ENCODE measurements around the gene MICAL3.

Gene MICAL3

DNA sequence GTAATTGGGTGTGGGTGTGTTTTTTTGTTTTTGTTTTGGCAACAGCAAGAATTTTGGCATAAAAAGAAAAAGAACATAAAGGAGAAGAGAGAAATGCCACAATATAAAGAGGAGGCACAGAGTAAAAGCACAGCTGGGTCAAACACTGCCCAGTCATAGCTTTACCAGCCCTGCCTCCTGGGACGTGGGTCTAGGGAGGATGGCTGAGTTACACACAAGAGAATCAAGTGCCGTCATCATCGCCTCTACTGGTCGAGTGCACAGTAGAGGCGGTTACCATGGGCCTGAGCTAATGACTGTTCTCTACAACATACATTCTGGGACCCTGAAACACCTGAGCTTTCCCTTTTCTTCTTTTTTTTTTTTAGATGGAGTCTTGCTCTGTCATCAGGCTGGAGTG lies 162.5 kb downstream of the MICAL3 start:
- DNase-seq = no peak

GRCh38 chr22:17860220-17860965 lies 164.0 kb downstream of the MICAL3 start:
- no peak for DNase-seq

DNA sequence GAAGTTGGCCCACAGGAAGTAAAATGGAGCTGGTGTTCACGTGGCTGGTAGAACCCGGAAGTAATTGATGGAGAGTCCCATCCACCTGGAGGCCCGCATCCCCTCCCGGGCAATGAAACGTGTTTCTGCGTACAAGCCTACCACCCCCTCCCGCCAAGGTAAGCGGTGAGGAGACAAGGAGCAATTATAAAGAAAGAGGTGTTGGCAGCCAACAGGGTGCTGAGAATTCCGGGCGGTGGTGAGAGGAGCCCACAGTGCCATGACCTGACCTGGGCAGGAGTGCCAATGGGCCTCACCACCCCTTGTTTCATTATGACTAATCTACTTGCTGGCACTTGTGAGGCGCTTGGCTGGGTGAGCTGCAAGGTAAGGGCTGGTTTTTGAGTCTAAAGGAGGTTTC lies 166.3 kb downstream of the MICAL3 start:
- no peak for DNase-seq

GRCh38 chr22:17855572-17856290 lies 168.6 kb downstream of the MICAL3 start:
- DNase-seq = no peak

DNA sequence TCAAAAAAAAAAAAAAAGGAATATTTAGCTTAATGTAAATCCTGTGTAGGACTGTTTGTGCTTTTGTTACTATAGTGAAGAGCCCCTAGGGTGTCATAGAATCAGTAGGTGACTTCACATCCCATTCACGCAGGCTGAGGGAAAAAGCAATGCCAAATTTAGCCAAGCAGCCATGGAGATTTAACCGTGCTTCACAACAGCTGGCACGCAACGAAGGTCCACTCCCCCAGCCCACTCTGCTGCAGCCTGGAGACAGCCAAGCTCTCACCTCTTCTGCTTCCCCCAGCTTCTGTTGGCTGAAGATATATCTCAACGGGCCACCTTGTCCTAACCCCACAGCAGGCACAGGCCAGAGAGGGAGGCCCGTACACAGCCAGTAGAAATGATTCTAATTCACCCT lies 171.3 kb downstream of the MICAL3 start:
- peak; percentile 16 for DNase-seq

GRCh38 chr22:17851759-17852158 lies 172.6 kb downstream of the MICAL3 start:
- no peak for DNase-seq

DNA sequence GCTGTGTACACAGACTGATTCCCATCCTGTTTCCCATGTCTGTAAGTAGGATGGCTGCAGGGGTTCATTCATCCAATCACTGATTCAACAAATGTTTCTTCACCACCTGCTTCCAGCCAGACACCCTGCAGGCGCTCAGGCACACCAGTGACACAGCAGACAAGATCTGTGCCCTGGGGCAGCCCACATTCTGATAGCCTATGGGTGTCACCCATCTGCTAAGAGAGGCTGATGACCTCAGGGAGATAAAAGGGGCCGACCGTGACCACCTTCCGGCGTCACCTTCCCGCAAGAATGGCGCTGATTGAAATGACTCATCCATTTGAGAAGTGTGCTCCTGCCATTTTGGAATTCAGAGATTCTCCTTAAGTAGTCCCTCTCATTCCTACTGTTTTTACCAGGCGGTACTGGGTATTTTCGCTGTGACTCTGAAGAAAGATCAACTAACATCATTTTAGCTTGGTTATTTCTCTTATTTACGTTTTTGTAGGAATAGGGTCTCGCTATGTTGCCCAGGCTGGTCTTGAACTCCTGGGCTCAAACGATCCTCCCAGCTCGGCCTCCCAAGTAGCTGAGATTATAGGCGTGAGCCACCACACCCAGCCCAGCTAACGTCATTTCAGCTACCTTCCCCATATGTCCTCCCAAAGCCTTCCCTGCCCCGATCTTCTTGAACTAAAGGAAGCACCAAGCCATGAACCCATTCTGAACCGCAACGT lies 176.8 kb downstream of the MICAL3 start:
- peak; percentile 56 for DNase-seq

GRCh38 chr22:17846326-17846992 lies 177.9 kb downstream of the MICAL3 start:
- no peak for DNase-seq

DNA sequence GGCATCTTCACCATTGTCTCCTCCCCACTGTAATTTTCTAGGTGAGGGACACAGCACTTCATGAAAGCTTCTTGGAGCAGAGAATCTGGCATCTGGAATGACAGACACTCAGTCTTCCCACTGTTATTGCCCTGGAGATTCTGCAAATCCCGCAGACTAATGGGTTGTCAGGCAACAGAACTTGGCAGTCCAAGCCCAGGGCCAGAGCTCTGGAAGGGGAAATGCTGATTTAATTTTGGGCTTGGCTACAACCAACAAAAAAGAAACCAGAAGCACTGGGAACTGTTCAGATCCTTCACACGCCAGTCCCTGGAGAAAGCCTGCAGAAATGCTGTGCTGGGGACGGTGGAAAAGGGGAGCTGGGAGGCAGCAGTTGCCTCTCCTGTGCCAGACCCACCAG lies 178.6 kb downstream of the MICAL3 start:
- DNase-seq = no peak

- DNase-seq = peak; percentile 87
These were observed 179.0 kb downstream of the MICAL3 start for GRCh38 chr22:17845327-17845726.

GRCh38 chr22:17844150-17844549 lies 180.2 kb downstream of the MICAL3 start:
- DNase-seq = peak; percentile 29

DNA sequence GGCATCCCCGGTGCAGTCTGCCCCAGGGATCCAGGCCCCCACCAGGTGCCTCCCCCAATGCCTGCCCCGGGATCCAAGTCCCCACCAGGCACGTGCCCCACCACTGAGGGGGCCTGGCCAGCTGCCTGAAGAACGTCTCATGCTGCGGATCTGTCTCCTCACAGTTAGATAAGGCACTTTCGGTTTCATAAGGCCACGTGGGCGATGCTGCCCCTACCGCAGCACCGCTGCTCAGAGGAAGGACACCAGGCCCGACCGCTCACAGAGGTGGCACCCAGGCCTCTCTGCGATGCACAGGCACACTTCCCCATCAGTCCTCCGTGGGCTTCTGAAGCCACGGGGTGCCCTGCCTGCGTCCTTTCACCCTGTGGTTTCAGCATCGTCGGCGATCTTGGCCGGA lies 182.0 kb downstream of the MICAL3 start:
- DNase-seq = no peak

- DNase-seq = no peak
These were observed 182.5 kb downstream of the MICAL3 start for GRCh38 chr22:17841836-17842235.

DNA sequence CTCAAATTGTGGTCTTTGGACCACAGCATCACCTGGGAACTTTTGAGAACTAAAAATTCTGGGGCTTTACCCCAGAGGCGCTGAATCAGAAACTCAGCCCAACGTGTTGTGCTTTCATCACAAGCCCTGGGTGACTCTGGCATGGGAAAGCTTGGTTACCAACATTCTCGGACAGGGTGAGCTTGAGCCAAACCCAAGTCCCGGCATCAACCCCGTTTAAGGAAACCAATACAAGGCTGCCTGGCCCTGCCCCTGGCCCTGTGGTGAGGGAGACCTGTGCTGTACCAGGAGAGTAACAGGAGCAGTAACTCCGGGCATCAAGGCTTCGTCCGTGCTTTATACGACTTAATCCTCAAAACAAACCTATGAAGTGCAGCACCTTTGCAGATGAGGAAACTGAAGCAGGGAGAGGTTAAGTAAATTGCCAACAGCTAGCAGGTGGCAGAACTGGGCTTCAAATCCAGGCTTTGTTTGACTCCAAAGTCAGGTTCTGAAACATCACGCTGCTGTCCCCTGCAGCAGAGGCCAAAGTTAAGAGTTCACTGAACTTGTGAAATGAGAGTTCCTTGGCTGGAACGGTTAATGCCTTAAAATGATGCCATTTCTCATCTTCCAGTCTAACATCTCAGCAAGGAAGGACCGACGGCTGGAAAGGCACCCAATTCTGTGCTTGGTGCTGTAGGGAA lies 186.0 kb downstream of the MICAL3 start:
- DNase-seq = no peak

GRCh38 chr22:17836992-17837742 lies 187.2 kb downstream of the MICAL3 start:
- no peak for DNase-seq

GRCh38 chr22:17835256-17835655 lies 189.1 kb downstream of the MICAL3 start:
- no peak for DNase-seq

GRCh38 chr22:17833489-17833888 lies 190.9 kb downstream of the MICAL3 start:
- no peak for DNase-seq

GRCh38 chr22:17832665-17833064 lies 191.7 kb downstream of the MICAL3 start:
- DNase-seq = no peak

DNA sequence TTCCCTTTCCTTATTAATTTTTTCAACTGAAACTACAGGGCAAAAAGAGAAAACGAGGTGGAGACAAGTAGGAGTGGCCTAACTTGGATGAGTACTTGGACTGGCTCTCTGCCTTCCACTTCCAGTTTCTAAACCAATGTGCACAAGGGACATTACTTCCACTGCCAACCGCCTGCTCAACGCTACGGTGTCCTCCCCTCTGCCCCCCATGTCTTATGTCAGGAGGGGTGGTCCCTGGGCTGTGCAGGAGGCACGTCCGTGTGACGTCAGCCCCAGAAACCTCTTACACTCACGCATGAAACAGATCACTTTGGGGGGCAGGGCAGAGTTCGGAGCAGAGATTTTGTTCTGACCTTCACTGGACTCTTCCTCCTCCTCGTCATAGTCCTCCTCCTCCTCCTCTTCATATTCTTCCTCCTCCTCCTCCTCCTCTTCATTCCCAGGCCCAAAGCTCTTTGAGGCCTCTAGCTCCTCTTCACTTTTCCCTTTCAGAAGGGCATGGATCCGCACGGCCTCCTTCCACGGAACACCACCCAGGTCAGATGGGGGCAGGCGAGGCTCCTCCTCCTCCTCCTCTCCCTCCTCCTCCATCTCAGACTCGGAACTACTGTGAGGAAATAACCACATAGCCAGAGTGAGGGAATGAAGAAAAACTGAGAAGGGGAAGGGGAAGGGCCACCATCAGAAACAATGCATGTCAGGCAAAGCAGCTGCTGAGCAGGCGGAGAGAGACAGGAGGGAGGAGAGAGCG lies 192.7 kb downstream of the MICAL3 start:
- no peak for DNase-seq

DNA sequence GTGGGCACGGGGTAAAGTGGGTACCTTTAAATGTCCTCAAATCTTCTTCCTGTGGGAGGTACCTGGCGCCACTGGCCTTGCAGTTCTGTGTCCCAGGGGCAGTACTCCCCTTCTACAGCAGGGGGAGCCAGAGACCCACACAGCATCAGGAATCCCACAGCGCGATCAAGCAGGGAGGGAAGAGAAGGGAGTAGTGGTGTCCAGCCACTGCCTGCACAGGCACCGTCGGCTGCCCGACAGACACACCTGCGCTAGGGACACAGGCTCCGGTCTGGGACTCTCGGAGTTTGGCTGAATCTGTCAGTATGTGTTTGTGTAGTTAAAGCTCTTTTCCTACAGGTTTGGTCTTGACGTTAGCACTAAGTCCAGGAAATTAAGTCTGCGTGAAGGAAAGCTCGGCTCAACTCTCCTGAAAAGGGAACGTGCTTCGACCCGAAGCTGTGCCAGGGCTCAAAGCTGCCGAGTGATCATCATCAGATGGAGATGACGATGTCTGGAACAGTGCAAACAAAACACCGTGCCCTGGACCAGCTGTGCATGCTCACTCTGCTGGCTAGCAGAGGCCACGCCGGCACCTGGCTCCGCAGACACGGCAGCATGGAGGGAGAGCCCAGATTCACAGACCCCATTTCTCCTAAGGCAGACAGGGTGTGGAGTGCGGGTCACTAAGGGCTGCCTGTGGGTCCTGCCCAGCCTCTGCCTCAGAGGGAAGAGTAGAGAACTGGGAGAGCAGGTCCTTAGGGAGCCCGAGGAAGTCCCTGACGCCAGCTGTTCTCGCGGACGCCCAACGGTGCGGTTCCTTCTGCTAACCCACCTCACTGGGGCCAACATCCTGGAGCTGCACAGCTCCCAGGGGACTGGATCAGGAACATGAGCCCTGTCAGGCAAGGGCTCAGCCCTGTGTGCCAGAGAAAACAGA lies 194.1 kb downstream of the MICAL3 start:
- DNase-seq = peak; percentile 95
